GM06990 (cell line): ENCODE data around the gene SLC4A1AP.

ENCODE experiments used
- DNase-seq: peaks from one replicate; pipeline ENCODE4 v3.0.0-alpha.2; 2011; ENCODE audit not compliant: insufficient read length; ENCODE audit errors: extremely low read depth
- H3K27me3 ChIP-seq: replicated peaks from 2 replicates; pipeline ENCODE4 v1.6.0; 2011; ENCODE audit warnings: low read length; ENCODE audit not compliant: control insufficient read depth, insufficient read depth
- H3K36me3 ChIP-seq: 2 replicates; pipeline ENCODE4 v1.5.1; 2011; ENCODE audit warnings: low read length; ENCODE audit not compliant: control insufficient read depth, insufficient read depth
- H3K4me3 ChIP-seq: replicated peaks from 2 replicates; pipeline ENCODE4 v1.5.1; 2011; ENCODE audit warnings: low read depth, mild to moderate bottlenecking, control low read depth, low read length
- CTCF ChIP-seq: IDR thresholded peaks from 2 replicates; pipeline ENCODE4 v1.5.1; 2011; ENCODE audit warnings: low read length, control low read depth, mild to moderate bottlenecking, inconsistent platforms; ENCODE audit not compliant: insufficient read depth, poor library complexity, severe bottlenecking

Gene SLC4A1AP

GRCh38 chr2:27723372-27724144, 59.9 kb downstream of the SLC4A1AP start:
- no peak overlapping the region for H3K4me3 ChIP-seq
- DNase-seq: no peak
- peak; percentile 76 for TF ChIP-seq CTCF
- no peaks in the 10 kb centered on the region for H3K27me3 ChIP-seq
- no peaks in the 10 kb centered on the region for H3K36me3 ChIP-seq

GRCh38 chr2:27724191-27724590, 60.5 kb downstream of the SLC4A1AP start:
- DNase-seq: no peak
- no peak overlapping the region for H3K4me3 ChIP-seq
- no peaks in the 10 kb centered on the region for H3K36me3 ChIP-seq
- TF ChIP-seq CTCF: no peak
- H3K27me3 ChIP-seq: no peaks in the 10 kb centered on the region

- no peak overlapping the region for H3K4me3 ChIP-seq
Measured at GRCh38 chr2:27724905-27725701, 61.4 kb downstream of the SLC4A1AP start.

GRCh38 chr2:27727257-27727656, 63.6 kb downstream of the SLC4A1AP start:
- Histone ChIP-seq H3K36me3 (no peaks in the 10 kb centered on the region), H3K4me3 (no peak overlapping the region), H3K27me3 (no peaks in the 10 kb centered on the region)
- no peak for DNase-seq
- no peak for TF ChIP-seq CTCF

More at GRCh38 chr2:27724905-27725701, 61.4 kb downstream of the SLC4A1AP start:
- Histone ChIP-seq H3K36me3 (no peaks in the 10 kb centered on the region), H3K27me3 (no peaks in the 10 kb centered on the region)
- DNase-seq: no peak
- no peak for TF ChIP-seq CTCF

GRCh38 chr2:27728081-27728858, 64.6 kb downstream of the SLC4A1AP start:
- H3K4me3 ChIP-seq: no peak overlapping the region
- TF ChIP-seq CTCF: no peak
- no peaks in the 10 kb centered on the region for H3K27me3 ChIP-seq
- DNase-seq: no peak
- no peaks in the 10 kb centered on the region for H3K36me3 ChIP-seq
